AG08395 (cell line): ENCODE measurements around the gene LRRC3.
"Not testable (repeated sequence)": the region's sequence is repeated elsewhere in the genome, so short reads cannot be mapped to it uniquely, and the experiment has no call there.

Source experiments
- DNase-seq: peaks from one replicate; pipeline ENCODE4 v3.0.0; 2012; ENCODE audit warnings: mixed read lengths, low spot score

Gene LRRC3

GRCh38 chr21:44454747-44455523 is at the start of gene LRRC3:
Gene LRRC3, plus strand, starts transcription at chr21:44455510. Its CDS starts 1,135 bp downstream, at chr21:44456645.
- peak; percentile 93 for DNase-seq

- DNase-seq, result no peak
These were observed 49.1 kb upstream of the LRRC3 start for GRCh38 chr21:44405948-44406872.

GRCh38 chr21:44406953-44407352 is 48.4 kb upstream of the LRRC3 start:
- no peak for DNase-seq

GRCh38 chr21:44407493-44407892 is 47.8 kb upstream of the LRRC3 start:
- DNase-seq, result no peak

DNA sequence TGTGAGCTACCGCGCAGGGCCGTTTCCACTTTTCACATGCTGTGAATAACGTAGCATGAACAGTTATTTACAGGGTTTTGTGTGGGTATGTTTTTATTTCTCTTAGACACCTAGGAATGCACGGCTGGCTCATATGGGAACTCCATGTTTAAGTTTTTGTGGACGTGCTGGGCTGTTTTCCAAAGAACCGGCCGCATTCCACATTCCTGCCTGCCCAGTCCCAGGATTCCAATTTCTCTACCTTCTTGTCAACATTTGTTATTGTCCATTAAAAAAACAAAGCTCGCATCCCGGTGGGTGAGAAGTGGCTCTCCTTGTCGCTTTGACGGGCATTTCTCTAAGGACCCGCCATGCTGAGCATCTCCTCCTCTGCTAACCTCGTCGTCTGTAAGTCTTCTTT is 47.1 kb upstream of the LRRC3 start:
- DNase-seq, result no peak

- no peak for DNase-seq
These were observed 41.6 kb upstream of the LRRC3 start for GRCh38 chr21:44413566-44414290.

- DNase-seq, result no peak
These were observed 40.8 kb upstream of the LRRC3 start for GRCh38 chr21:44414291-44415072.

DNA sequence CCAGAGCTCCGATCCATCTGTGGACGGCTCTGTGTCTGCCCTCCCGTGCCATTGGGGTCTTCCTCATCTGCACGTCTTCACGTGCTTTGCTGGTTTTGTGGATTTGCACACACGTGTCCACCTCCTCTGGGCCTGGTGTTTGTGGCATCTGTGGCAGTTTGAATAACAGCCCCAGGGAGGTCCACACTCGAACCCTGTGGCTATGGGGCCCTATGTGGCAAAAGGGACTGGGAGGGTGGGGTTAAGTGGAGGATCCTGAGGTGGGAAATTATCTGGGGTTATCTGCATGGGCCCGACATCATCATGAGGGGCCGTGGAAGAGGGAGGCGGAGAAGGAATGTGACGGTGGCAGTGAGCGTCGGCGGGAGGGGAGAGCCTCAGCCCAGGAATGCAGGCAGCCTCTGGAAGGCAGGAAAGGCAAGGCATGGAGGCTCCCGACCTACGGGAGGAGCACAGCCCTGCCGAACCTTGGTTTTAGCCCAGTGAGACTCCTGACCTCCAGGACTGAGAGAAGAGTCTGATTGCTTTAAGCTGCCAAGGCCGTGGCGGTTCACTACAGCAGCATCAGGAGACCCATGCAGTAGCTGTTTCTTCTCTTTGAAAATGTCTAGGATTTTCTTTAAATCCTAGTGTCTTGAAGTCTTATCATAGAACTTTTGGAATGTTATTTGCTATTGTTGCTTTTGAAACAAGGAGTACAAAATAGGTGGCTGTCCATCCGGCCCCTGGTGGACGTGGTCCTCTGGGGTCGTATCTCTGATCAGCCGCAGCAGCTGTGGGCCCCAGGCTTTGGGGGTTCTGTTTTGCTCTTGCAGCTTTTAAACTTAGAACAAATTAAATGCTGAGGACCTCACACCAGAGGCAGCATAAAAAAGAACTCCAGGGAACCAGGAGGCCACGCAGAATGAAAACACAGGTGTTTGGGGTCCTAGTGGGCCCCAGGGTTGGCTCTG is 40.0 kb upstream of the LRRC3 start:
- DNase-seq, result no peak

GRCh38 chr21:44416193-44416592 is 39.1 kb upstream of the LRRC3 start:
- no peak for DNase-seq

DNA sequence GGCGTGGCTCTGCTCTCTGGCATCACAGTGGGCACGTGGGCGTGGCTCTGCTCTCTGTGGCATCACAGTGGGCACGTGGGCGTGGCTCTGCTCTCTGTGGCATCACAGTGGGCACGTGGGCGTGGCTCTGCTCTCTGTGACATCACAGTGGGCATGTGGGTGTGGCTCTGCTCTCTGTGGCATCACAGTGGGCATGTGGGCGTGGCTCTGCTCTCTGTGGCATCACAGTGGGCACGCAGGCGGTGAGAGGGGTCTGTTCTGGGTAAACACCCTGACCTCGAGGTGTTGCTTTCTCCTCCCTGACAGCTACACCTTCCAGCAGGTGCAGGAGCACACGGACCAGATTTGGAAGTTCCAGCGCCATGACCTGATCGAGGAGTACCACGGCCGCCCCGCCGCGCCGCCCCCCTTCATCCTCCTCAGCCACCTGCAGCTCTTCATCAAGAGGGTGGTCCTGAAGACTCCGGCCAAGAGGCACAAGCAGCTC is 37.6 kb upstream of the LRRC3 start:
- not testable (repeated sequence) for DNase-seq

DNA sequence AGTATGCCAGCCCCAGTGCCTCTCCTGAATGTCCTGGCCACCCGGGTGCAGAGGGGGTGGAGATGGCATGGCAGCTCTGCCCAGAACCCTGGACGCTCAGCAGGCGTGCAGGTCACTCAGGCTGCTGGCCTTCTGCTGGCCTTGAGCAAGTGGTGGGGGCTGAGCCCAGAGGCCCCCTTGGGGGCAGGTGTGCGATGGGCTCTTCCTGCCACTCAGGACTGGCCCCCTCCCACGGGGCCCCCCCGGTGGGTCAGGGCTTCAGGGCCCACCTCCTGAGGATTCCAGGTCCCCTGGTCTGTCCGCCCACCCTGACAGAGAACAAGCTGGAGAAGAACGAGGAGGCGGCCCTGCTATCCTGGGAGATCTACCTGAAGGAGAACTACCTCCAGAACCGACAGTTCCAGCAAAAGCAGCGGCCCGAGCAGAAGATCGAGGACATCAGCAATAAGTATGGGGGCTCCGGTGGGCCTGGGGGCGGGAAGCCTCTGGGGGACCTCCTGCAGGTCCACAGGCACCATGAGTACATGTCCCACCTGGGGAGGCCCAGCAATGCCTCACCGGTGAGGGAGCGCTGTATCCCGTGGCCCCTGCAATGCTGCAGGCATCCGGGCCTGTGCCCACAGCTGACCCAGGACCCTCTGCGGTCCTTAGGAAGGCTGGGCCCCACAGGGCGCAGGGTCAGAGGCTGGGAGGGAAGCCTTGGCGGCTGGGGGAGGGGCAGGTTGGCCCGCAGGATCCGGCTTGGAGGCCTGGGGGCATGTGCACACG is 37.0 kb upstream of the LRRC3 start:
- no peak for DNase-seq

- no peak for DNase-seq
These were observed 36.5 kb upstream of the LRRC3 start for GRCh38 chr21:44418876-44419230.

- DNase-seq, result no peak
These were observed 35.6 kb upstream of the LRRC3 start for GRCh38 chr21:44419679-44420078.

GRCh38 chr21:44420416-44421205 is 34.7 kb upstream of the LRRC3 start:
- no peak for DNase-seq

GRCh38 chr21:44421901-44422840 is 33.1 kb upstream of the LRRC3 start:
- DNase-seq, result no peak

DNA sequence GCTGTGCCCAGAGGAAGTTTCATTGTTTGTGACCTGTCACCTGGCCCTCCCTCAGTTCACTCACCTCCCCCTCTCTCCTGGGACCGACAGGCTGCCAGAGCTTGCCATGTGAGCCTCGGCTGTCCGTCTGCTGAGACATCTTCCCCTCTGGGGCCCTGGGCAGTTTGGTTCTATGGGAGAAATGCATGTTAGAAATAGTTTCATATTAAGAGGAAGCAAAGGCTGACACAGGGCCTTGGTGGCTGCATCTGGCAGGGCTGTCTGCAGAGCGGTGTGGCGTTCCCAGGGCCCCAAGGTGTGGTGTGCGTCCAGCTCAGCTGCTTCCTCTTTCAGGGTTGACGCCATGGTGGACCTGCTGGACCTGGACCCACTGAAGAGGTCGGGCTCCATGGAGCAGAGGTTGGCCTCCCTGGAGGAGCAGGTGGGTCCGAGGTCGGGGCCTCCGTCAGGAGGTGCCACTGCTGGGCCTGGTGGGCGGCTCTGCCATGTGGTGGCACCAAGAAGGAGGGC is 31.9 kb upstream of the LRRC3 start:
- no peak for DNase-seq

GRCh38 chr21:44423941-44424607 is 31.2 kb upstream of the LRRC3 start:
- DNase-seq, result no peak
